ENCODE measurements around the gene PPFIBP2.

Gene PPFIBP2

GRCh38 chr11:7570938-7571521 lies 57.2 kb downstream of the PPFIBP2 start:
- Histone ChIP-seq H2AFZ (ENCODE audit: low read length, unreplicated experiment) (no peak overlapping the region), H3K27me3 (ENCODE audit: insufficient read depth, low read length) (peaks cover 34% of the 10 kb centered on the region), H3K4me1 (ENCODE audit: control insufficient read depth, insufficient read depth, low read length, unreplicated experiment) (peaks cover 8% of the 10 kb centered on the region)

GRCh38 chr11:7571640-7572000 lies 57.8 kb downstream of the PPFIBP2 start:
- H3K79me2 ChIP-seq (ENCODE audit: control insufficient read depth, insufficient read depth, low read length, unreplicated experiment): no peaks in the 10 kb centered on the region
- H3K36me3 ChIP-seq (ENCODE audit: insufficient read depth, low read length): no peaks in the 10 kb centered on the region
- H3K27ac ChIP-seq (ENCODE audit: low read depth, low read length): no peak overlapping the region
- peaks cover 8% of the 10 kb centered on the region for H3K4me1 ChIP-seq (ENCODE audit: control insufficient read depth, insufficient read depth, low read length, unreplicated experiment)
- no peak overlapping the region for H3K4me3 ChIP-seq (ENCODE audit: low read depth, low read length)
- H2AFZ ChIP-seq (ENCODE audit: low read length, unreplicated experiment): no peak overlapping the region
- H3K27me3 ChIP-seq (ENCODE audit: insufficient read depth, low read length): peaks cover 33% of the 10 kb centered on the region

More at GRCh38 chr11:7570938-7571521, 57.2 kb downstream of the PPFIBP2 start:
- Histone ChIP-seq H3K27ac (ENCODE audit: low read depth, low read length) (no peak overlapping the region), H3K36me3 (ENCODE audit: insufficient read depth, low read length) (no peaks in the 10 kb centered on the region), H3K4me3 (ENCODE audit: low read depth, low read length) (no peak overlapping the region), H3K79me2 (ENCODE audit: control insufficient read depth, insufficient read depth, low read length, unreplicated experiment) (no peaks in the 10 kb centered on the region)

DNA sequence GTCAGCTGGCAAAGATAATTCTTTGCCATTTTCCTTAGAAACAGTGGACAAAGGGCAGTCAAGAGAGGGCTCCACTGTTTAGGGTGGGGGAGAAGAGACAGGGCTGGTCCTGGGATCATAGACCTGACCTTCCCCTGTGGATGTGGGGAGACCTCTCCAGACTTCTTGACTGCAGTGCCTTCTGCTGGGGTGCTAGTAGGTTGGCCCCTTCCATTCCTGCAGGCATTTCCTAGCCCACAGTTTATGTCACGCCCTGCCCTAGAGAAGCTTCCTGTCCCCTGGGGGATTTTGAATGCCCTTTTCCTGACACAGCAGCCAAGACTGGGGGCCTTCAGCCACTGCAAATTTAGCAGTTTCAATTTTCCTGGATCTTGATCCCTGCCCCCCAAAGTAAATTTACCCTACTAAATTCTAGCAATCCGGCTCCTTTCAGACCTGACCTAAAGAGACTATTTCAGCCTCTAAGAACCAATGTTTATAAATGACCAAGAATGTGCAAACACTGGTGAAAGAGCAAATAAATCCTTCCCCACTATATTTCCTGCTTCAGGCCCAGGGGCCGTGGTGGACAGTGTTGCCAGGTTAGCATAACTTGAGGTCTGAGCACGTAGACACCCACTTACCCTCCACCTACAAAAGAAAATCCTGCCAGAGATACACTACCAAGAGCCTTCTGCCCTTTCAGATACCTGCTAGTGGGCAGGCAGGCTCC lies 58.4 kb downstream of the PPFIBP2 start:
- peaks cover 27% of the 10 kb centered on the region for H3K27me3 ChIP-seq (ENCODE audit: insufficient read depth, low read length)
- H3K79me2 ChIP-seq (ENCODE audit: control insufficient read depth, insufficient read depth, low read length, unreplicated experiment): no peaks in the 10 kb centered on the region
- H3K4me3 ChIP-seq (ENCODE audit: low read depth, low read length): no peak overlapping the region
- H3K27ac ChIP-seq (ENCODE audit: low read depth, low read length): no peak overlapping the region
- no peak overlapping the region for H2AFZ ChIP-seq (ENCODE audit: low read length, unreplicated experiment)
- H3K36me3 ChIP-seq (ENCODE audit: insufficient read depth, low read length): no peaks in the 10 kb centered on the region
- H3K4me1 ChIP-seq (ENCODE audit: control insufficient read depth, insufficient read depth, low read length, unreplicated experiment): peaks cover 14% of the 10 kb centered on the region

GRCh38 chr11:7573193-7573557 lies 59.4 kb downstream of the PPFIBP2 start:
- no peak overlapping the region for H3K27ac ChIP-seq (ENCODE audit: low read depth, low read length)
- no peak overlapping the region for H3K4me3 ChIP-seq (ENCODE audit: low read depth, low read length)
- H3K4me1 ChIP-seq (ENCODE audit: control insufficient read depth, insufficient read depth, low read length, unreplicated experiment): peaks cover 24% of the 10 kb centered on the region
- H3K36me3 ChIP-seq (ENCODE audit: insufficient read depth, low read length): no peaks in the 10 kb centered on the region
- H2AFZ ChIP-seq (ENCODE audit: low read length, unreplicated experiment): no peak overlapping the region
- H3K27me3 ChIP-seq (ENCODE audit: insufficient read depth, low read length): peaks cover 17% of the 10 kb centered on the region
- H3K79me2 ChIP-seq (ENCODE audit: control insufficient read depth, insufficient read depth, low read length, unreplicated experiment): no peaks in the 10 kb centered on the region

GRCh38 chr11:7573558-7574296 lies 59.9 kb downstream of the PPFIBP2 start:
- Histone ChIP-seq H3K4me1 (ENCODE audit: control insufficient read depth, insufficient read depth, low read length, unreplicated experiment) (peaks cover 24% of the 10 kb centered on the region), H3K4me3 (ENCODE audit: low read depth, low read length) (no peak overlapping the region), H3K27ac (ENCODE audit: low read depth, low read length) (no peak overlapping the region), H3K79me2 (ENCODE audit: control insufficient read depth, insufficient read depth, low read length, unreplicated experiment) (no peaks in the 10 kb centered on the region), H3K27me3 (ENCODE audit: insufficient read depth, low read length) (peaks cover 11% of the 10 kb centered on the region; the same call in 1 of the 2 replicates), H2AFZ (ENCODE audit: low read length, unreplicated experiment) (no peak overlapping the region), H3K36me3 (ENCODE audit: insufficient read depth, low read length) (no peaks in the 10 kb centered on the region)

GRCh38 chr11:7574491-7575130 lies 60.8 kb downstream of the PPFIBP2 start:
- Histone ChIP-seq H3K27me3 (ENCODE audit: insufficient read depth, low read length) (0 out of 2 replicates have a peak, but pooled peaks cover 4% of the 10 kb centered on the region), H3K4me1 (ENCODE audit: control insufficient read depth, insufficient read depth, low read length, unreplicated experiment) (peaks cover 29% of the 10 kb centered on the region), H3K27ac (ENCODE audit: low read depth, low read length) (no peak overlapping the region)

DNA sequence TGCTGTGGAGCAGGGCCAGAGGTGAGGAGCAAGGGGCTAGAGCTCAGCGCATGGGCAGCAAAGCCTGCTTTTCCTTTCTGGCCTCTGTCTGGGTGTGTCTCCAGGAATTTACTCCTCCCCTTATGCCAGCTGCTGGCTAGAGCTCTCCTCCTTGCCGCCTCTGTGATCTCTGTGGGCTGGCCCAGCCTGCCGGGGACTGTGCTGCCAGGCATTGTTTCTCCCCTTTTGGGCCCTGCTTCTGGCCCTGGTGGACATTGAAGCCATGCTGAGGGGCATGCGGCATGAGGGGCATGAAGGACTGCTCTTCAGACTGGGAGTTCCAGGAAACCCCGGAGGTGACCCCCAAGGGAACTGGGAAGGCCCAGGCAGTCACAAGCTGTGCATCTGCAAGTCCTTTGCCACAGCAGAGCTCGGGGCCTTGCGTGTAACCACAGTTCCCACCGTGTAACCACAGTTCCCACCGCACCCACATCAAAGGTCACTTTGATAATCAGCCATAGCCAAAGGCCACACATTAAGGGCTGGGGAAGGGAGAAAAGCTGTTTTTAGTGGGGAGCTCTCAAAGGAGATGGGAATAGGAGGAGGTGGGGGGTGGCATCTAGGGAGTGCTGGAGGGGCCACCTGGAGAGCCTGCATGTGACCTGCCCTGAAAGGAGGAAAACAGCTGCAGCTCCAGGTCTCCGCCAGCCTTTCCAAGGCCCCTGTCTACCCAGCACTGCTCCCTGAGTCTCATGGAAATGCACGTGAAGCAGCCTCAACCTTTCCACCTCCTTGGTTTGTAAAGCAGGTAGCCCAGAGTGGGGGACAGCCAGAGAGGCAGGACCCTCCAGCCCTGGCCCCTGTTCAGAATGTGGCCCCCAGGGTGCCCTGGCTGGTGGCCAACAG lies 62.3 kb downstream of the PPFIBP2 start:
- no peak overlapping the region for H2AFZ ChIP-seq (ENCODE audit: low read length, unreplicated experiment)
- peaks cover 29% of the 10 kb centered on the region for H3K4me1 ChIP-seq (ENCODE audit: control insufficient read depth, insufficient read depth, low read length, unreplicated experiment)
- H3K79me2 ChIP-seq (ENCODE audit: control insufficient read depth, insufficient read depth, low read length, unreplicated experiment): no peaks in the 10 kb centered on the region
- 0 out of 2 replicates have a peak, but pooled peaks cover 7% of the 10 kb centered on the region for H3K27me3 ChIP-seq (ENCODE audit: insufficient read depth, low read length)
- no peak overlapping the region for H3K27ac ChIP-seq (ENCODE audit: low read depth, low read length)
- H3K4me3 ChIP-seq (ENCODE audit: low read depth, low read length): no peak overlapping the region
- no peaks in the 10 kb centered on the region for H3K36me3 ChIP-seq (ENCODE audit: insufficient read depth, low read length)

More at GRCh38 chr11:7574491-7575130, 60.8 kb downstream of the PPFIBP2 start:
- Histone ChIP-seq H2AFZ (ENCODE audit: low read length, unreplicated experiment) (no peak overlapping the region), H3K36me3 (ENCODE audit: insufficient read depth, low read length) (no peaks in the 10 kb centered on the region), H3K79me2 (ENCODE audit: control insufficient read depth, insufficient read depth, low read length, unreplicated experiment) (no peaks in the 10 kb centered on the region), H3K4me3 (ENCODE audit: low read depth, low read length) (no peak overlapping the region)

GRCh38 chr11:7576726-7577290 lies 63.0 kb downstream of the PPFIBP2 start:
- H3K27me3 ChIP-seq (ENCODE audit: insufficient read depth, low read length): 0 out of 2 replicates have a peak, but pooled peaks cover 8% of the 10 kb centered on the region
- peaks cover 28% of the 10 kb centered on the region for H3K4me1 ChIP-seq (ENCODE audit: control insufficient read depth, insufficient read depth, low read length, unreplicated experiment)
- H3K36me3 ChIP-seq (ENCODE audit: insufficient read depth, low read length): no peaks in the 10 kb centered on the region
- H3K27ac ChIP-seq (ENCODE audit: low read depth, low read length): no peak overlapping the region
- peak overlapping the region; percentile 57 for H3K4me3 ChIP-seq (ENCODE audit: low read depth, low read length)
- no peaks in the 10 kb centered on the region for H3K79me2 ChIP-seq (ENCODE audit: control insufficient read depth, insufficient read depth, low read length, unreplicated experiment)
- peak overlapping the region; percentile 84 for H2AFZ ChIP-seq (ENCODE audit: low read length, unreplicated experiment)

DNA sequence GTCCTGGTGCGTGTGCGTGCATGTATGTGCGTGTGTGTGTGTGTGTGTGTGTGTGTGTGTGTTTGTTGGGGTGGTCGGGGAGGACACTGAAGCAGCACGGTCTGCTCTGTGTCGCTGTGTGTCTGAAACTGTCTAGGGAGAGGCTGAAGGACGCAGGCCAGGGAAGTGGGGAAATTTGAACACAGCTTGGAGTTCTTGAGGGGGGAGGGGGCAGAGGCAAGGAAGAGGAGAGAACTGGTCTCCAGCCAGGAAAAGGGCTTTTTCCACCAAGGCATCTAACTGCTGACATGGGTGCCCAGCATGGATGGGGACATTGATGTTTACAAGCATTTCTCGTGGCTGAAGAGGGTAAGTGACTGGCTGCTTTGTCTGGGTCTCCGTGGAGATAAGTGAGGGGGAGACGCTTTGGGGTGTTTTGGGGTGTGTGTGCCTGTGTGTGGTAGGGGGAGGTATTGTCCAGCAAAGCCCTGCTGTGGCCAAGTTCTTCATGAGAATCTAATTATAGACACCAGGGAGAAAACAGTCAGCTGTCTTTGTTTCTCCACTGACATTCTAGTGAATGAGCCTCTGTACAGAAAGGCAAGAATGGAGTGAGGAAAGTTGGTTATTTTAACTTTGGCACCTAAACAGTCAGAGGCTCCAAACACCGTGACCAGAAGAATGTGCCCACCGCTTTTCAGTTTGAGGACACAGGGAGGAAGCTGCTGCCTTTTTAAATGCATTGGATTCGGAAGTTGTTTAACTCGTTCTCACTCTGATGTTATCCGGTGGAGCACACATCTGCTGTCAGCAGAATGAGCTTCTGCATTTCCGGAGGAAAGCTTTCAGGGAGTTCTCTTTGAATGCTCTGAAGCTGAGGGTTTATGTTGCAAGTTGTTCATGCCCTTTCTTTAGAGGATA lies 63.7 kb downstream of the PPFIBP2 start:
- no peak overlapping the region for H3K27ac ChIP-seq (ENCODE audit: low read depth, low read length)
- no peaks in the 10 kb centered on the region for H3K79me2 ChIP-seq (ENCODE audit: control insufficient read depth, insufficient read depth, low read length, unreplicated experiment)
- H3K4me3 ChIP-seq (ENCODE audit: low read depth, low read length): peak overlapping the region; percentile 57
- H3K4me1 ChIP-seq (ENCODE audit: control insufficient read depth, insufficient read depth, low read length, unreplicated experiment): peaks cover 21% of the 10 kb centered on the region
- H3K36me3 ChIP-seq (ENCODE audit: insufficient read depth, low read length): no peaks in the 10 kb centered on the region
- peak overlapping the region; percentile 84 for H2AFZ ChIP-seq (ENCODE audit: low read length, unreplicated experiment)
- H3K27me3 ChIP-seq (ENCODE audit: insufficient read depth, low read length): 0 out of 2 replicates have a peak, but pooled peaks cover 8% of the 10 kb centered on the region

Data from ACC112 (cell line).